Ovary (tissue), 3 donors: ENCODE measurements around the gene TUBA3C.

Experiments
- CTCF ChIP-seq, 3 donors: fragments of 450-650 bp in 2 of 3; fragments of 200-600 bp in 1 of 3; IDR thresholded peaks; one replicate each; pipeline versions ENCODE4 v1.5.1 to v1.8.0; 2016 to 2022; ENCODE audit warnings: antibody characterized with exemption in 3 of 3, mild to moderate bottlenecking in 1 of 3
- POLR2A ChIP-seq: fragments of 450-650 bp; IDR thresholded peaks from one replicate; pipeline ENCODE4 v1.6.1; 2017; ENCODE audit warnings: antibody characterized with exemption, mild to moderate bottlenecking, moderate library complexity
- donor health status: DM: no; HTN: no; CAD: no.

DNA sequence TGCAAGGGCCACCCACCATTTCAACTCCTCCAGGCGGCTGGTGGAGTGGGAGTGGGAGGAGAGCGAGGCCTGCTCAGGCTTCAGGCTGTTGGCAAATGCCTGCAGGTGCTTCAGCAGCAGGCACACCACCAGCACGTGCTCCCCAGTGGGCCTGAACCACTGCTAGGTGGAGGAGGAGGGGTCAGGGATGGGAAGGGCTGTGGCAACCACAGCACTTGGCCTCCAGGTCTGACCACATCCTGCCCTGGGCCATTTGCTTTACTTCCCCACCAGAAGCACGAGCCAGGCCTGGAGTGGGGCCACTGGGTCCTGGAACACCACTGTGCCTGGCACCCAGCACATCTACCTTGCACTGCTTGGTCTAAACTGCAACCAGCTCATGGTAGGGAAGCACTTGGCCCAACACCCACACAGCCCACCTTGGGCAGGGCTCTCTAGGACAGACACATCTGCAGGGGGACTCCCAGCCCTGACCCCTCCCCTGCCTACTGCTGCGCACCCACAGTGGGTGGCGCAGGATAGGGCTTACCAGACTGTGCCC is 26.2 kb downstream of the TUBA3C start:
- TF ChIP-seq CTCF (IDR thresholded peaks at IDR 0.05) (no peak), POLR2A (no peak)
